HG02938 (cell line): Measurements from ENCODE around the gene ZNF800.

Source experiments
- ATAC-seq: cut with Tn5 transposase; IDR thresholded peaks from one replicate; pipeline ENCODE4 v1.9.1; 2021; ENCODE audit warnings: mild to moderate bottlenecking, moderate library complexity; ENCODE audit not compliant: unreplicated experiment

ZNF800 gene

DNA sequence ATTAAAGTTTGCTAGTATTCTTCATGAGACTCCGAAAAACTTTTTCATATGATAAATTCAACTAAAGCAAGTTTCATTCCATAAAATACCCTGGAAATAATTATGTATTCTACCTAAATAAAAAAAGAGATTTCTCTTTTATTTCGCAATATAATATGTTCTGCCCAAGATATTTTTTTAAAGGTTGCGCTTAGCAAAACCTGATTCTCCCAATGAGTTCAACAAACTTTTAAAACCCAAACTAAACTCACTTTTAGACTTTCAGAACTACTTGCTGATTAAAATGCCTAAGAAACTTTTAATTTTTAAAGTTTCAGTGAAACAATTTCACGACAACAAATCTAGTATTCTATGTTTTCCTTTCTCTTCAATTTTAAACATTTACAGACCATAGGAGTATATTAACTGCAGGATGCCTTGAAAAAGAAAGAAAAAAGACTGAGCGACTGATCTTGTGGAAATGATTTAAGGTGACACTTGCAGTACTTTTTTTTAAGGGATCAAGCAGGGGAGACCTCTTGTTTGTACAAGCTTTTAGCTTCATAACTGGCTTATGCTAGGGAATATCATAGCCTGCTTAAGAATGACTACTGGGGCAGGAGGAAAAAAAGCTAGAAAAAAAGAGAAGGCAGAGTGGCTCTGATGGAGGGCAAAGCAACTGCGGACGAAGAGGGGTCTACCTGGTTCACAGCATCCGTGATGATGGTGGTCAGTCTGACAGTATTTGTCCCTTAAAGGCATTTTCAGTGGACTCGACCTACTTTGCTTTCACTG lies 1.5 kb downstream of the ZNF800 start:
- no peak for ATAC-seq

DNA sequence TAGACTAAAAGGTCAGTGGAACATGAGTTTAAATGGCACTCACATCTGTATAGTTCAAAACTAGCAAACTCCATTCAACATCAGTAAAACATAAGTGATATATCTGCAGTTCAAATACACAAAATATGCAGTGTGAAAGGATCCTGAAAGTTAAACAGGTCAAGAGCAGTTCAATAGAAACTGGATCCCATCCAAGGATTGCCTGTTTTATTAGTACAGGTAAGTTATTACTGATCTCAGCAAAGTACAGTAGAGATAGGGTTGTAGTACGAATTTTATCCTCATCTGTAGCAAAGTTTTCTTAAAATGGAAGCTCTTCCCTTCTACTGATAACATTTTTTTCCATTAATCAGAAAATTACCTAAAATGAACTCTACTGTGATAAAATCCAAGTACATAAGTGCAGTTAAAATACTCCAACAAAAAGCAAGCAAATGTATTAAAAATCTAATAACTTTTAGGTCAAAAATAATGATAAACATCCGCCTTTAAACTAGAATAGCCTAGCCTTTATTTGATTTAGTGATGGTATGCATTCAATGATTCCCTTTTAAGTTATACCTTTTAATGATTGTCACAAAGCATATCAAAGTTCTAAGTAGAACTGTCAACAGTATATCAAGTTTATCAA lies 2.2 kb downstream of the ZNF800 start:
- no peak for ATAC-seq

DNA sequence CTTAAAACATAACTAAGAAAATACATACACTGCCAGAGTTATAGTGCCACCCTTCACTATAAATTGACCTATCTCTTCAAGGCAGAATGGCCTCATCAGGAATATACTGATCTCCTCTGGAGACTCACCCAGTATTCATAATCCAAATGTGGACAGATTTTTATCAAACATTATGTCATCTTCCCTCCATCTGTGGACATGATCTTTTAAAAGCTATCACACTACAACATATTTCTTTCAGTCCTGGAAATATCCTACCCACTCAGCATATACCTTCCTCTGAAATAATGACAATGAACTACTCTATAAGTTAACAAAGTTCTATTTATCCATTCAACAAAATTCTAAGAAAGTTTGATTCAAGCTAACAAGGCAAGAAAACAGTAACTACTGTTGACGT lies 3.2 kb downstream of the ZNF800 start:
- ATAC-seq, result no peak

DNA sequence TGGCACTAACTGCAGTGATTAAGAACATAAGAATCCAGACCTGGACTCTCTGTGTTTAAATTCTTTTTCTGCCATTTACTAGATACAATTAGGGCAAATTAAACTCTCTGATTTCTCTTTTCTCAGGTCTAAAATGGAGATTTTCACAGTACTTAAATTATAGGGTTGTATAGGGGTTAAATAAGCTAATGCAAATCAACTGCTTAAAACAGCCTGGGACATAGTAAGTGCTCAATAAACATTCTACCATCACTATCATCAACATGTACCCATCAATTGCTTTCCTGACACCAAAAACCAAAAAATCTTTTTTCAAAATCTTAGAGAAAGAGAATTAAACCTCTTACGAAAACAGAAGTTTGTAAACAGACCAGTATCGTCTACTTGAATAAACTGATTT lies 4.5 kb downstream of the ZNF800 start:
- ATAC-seq, result no peak

DNA sequence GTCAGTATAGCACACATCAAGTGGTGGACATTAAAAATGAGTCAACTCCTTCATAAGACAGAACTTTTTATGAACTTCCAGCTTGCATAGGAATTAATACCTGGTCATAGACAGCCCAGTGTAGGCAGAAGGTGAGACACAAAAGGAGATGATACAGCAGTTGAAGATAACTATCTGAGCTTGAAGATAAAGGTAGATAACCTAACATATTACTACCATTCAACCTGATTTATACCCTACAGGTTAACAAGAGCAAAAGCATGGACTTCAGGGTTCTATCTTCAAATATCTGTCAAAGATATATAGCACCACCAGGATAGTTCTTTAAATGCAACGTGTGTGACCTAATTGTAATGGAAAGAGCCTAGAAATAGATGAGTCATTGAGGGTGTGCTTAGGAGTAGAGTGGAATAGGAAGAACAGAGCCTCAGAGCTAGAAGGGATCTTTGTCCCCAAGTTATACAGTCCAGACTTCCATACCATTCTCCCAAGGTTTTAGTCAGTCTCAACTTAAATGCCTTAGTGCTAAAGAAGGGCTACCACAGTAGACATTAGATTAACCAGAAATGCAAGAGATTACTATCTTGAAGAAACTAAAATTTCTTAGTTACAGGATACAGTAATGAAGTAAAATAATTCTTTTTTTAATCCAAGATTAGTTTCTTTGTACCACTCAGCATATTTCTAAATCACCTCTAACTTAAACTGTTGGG lies 9.2 kb downstream of the ZNF800 start:
- ATAC-seq, result no peak

DNA sequence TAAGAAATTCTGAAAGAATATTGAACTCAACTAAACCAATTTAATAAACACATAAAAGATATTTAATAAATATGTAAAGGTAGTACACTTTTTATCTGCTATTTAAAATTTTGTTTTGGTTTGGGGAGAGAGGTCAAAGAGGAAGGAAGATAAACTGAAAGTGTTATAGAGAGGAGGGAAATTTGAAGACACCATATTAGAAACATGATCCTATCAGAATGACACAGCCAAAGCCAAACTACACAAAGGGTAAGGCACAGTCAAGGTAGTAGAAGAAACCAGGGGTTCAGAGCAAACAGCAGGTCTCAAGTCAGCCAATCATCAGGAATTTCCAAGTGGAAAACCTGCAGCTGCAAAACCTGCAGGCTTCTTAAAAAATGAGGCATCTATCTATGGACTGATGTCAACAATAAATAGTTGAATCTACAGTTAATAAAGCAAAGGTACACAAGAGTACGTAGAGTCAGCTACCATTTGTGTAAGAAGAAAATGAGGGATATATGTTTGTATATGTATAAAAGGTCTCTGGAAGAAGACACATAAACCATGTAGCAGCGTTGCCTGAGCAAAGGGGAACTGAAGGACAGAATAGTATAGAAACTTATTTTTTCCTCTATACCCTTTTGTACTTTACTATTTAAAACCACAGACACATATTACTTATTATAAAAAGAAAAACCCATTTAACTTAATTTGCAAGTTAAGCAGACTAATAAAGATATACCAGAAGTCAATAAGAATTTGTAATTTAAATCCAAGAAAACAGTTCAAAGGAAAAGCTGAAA lies 10.0 kb downstream of the ZNF800 start:
- ATAC-seq, result no peak

DNA sequence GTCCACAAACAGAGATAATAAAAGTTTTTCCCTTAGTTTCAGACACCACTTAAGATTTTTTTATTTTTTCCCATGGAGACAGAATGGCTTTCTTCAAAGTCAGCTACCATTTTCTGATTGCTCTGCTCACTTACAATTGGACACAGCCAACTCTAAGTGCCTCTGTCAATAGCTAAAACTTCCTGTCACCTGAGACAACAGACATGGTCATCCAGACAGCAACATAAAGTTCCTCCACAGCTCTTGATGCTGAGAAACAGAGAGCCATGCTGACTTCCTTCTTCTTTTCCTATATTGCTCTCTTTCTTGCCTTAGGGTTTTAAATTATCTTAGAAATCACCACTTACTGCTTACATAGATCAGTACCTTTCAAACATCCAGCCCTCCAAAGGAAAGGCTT lies 12.0 kb downstream of the ZNF800 start:
- no peak for ATAC-seq

DNA sequence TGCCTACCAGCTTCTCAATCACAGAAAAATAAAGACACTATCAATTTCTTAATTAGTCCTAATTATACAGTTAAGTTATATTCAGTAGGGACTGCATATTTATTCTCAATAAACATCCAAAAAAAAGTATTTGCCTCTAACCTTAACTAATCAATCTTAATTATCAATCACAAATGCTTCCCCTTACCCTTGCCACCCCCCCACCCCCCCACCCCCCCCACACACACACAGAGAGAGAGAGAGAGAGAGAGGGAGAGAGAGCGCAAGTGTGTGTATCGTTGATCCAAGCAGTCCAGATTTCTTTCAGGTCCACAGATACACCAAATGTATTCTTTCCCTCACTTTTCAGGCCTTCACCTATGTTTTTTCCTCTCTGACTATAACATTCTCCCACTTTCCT lies 12.9 kb downstream of the ZNF800 start:
- no peak for ATAC-seq

DNA sequence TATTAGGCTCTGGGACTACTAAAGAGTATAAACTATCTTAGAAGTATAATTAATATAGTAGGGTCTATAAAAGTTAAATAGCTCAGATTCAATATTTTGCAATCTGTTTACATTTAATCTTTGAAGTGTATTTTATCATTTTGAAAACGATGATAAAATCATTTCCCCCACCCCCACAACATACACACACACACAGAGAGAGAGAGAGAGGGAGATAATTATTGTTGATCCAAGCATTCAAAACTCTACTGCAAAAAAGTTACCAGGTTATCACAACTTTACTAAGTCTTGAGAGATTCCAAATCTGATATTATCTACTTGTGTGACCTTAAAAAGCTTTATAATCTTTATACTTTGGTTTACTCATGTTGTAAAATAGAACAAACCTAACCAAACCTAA lies 14.0 kb downstream of the ZNF800 start:
- ATAC-seq, result no peak

DNA sequence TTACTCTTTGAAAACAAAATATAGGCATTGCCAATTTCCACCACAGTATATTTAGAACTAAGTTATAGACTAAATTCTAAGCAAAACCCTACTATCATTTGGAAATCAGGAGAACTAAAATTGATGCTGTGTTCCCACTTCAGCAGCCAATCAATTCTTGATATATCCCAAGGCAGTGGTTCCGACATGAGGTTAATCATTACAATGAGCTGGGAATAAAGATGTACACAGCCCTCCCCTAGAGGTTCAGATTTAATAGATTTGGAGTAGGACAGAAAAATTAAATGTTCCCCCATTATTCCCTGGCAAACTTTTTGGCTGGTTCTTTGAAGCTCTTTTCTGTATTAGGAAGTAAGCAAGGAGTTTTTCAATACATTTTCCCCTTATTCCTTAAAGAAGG lies 15.1 kb downstream of the ZNF800 start:
- ATAC-seq, result no peak

DNA sequence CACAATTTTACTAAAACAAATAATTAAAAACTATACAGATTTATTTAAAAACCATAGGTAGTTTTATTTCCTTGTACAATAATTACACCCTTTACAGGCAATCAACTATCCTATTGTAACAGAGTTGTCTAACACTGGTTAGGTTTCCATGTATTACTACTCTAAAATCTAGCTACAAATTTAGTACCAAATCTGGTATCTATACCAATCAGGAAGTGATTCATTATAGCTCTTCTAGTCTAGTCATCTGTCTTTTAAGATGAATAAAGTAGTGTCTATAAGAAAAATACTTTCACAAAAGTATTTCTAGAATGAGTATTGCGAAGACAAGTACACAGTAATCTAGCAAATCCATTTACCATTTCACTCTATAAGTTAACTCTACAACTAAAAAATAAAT lies 16.9 kb downstream of the ZNF800 start:
- no peak for ATAC-seq

DNA sequence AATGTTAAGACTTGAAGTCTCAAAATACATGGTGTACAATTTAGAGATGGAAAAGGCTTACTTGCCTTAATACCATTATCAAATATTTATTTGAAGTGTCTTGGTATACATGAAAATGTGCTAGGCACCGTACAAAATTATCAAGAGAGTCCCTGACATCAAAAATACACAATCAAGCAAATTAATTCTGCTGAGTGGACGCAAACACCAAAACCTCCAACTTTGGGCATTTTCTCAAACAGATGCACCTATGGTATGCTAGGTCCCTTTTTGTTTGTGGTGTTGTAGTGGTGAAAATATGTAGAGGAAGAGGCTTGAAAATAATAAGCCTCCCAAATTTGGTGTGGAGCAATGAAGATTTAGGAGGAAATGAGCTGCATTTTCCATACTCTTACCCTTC lies 24.8 kb downstream of the ZNF800 start:
- ATAC-seq, result no peak

DNA sequence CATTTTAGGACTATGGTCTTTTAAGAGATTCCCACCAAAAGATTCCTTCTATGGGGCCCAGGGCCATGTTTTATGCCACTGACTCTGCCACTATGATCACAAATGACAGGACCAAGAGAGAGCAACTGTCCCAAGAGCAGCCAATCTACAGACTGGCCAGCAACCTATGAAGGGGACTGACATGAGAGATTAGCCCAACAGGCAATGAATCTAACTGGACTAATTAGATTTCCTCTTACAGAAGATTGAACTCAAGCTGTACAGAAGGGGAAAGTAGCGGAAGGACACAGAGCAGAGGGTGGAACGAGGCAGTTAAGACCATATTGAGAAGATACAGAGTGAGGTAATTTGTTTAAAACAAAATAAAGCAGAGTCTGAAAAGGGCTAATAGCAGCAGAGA lies 25.8 kb downstream of the ZNF800 start:
- ATAC-seq, result no peak

DNA sequence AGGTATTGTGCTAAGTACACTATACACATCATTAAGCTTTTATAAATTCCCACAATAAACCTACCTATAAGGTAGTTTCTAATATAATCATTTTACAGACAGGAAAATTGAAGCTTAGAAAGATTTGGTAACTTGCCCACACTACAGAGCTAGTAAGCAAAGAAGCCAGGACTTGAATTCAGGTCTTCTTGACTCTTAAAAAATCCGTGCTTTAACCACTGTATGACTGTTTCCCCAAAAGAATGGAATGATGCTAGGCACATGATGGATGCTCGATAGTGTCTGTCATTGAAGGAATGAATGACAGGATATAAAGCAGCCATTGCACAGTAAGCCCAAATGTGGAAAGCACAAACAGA lies 26.6 kb downstream of the ZNF800 start:
- ATAC-seq, result no peak

DNA sequence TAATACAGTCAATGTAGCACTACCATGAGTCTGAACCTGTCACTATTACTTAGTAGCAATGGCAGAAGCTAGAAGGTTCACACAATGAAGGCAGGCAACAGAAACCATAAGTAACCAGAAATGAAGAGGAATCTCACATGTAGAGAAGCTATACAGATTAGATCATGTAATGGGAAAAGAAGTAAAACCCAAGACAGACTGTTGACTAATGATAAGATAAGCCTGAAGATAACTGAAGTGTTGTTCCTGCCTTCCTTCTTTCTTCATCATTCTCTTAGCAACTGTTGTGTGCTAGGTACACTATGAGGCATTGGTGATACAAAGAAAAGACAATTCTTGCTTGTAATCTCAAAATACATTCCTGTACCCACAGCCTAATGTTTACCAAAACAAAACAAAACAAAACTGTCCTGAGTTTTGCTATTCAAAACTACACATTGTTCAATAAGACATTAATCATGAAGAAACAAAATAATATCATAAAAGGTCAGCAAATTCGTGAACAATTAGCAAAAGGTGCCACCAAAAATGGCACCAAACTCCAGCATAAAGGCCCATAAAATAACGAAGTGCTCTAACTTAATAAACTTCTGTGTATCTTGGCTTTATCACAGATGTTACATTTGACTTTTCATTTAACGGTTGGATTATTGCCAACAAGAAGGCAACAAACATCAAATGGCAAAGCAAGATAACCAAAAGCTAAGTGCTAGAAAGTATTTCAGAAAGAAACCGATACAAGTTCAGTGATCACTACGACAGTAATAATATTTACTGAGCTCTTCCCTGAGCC lies 27.1 kb downstream of the ZNF800 start:
- no peak for ATAC-seq

DNA sequence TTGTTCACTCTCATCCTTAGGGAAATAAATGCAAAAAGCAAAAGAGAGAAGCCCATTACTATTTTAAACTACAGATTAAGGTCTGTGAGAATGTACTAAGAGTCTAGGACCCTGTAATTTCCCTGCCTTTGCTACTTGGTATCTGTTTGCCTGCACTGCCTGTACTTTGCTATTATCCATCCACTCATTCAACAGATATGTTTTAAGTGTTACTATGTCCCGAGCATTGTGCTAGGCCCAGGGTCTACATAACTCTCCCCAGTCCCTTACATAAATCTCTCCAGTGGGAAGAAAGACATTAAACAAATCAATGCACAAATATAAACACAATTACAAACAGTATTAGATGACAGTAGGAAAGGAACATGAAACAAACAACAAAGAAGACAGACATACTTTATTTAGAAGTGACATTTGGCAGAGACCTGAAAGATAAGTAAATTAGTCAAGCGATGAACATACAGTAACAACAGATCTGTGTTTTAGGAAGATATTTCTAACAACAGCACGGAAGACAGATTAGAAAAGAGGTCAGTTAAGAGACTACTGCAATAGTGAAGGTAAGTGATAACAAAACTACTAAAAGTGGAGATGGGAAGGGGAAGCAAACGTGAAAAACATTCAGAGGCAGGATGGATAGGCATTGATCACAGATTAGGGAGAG lies 30.0 kb downstream of the ZNF800 start:
- ATAC-seq, result no peak

DNA sequence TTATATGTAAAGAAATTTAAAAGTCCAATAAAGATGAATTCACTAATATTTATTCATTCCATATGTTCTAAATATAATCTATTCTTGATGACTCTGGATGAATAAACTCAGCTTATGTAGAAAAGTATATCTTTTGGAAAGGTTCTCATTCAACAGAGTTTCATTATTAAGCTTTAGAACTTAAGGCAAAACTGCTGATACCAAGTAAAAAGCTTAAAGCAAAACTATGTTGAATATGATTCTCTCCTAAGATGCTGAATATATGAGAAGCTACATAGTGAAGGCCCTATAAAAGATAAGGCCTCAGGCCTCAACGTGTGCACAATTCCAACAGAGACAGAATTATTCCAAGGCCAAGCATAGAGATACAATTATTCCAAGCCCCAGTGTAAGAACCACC lies 30.8 kb downstream of the ZNF800 start:
- ATAC-seq, result no peak

DNA sequence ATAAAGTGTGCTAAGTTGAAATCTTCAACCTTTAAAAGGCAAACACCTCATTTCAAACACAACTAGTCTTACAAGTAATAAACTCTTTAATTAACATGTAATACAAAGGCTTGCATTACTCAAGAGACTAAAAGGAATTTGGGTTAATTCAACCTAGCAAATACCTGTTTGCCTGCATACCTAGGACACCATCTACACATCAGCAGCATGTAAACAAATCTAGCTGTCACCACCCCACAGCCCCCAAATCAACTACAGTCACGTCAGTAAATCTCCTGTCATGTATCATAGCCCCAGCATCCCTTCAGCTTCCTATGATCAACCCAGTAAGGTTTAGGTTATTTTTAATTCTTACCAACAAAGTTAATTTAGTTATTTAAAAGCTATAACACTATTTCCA lies 33.5 kb downstream of the ZNF800 start:
- no peak for ATAC-seq

DNA sequence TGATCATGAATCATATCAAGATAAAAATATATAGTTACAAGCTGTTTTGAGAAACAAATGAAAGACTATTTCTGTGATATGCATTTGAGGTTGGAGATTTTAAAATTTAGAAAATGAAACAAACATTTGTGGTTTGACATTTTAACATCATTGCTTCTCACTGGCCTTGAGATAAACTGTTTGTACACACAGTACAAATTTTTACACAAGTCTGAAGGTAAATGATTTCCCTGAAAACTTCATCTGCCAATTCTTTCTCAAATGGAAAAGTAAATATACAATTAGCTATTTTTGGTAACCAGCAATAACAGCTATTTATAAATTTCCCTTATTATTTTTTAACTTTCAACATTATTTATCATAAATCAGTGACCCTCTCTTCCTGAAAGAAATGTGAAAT lies 38.6 kb downstream of the ZNF800 start:
- no peak for ATAC-seq

DNA sequence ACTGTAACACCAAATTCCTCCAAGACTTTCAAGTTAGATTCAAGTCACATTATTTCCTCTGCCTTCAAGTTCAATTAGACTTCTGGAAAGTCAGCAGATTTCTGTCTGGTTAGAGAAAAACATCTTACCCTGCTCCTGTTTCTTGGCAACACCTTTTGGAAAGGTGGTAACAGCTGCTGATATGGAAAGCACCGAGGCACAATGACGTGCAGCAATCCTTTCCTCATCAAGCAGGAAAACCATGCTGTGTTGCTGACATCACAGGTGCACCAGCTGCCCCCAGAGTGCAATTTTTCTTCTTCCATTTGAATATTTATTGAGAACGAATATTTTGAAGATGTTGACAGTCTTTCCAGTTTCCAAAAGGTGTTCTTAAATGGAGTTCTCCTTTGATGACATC lies 41.9 kb downstream of the ZNF800 start:
- no peak for ATAC-seq
